ENCODE results near the gene CTNND2. TPM values are rescaled to one million over a fixed set of nuclear protein-coding genes. Genes with fewer than 3 reads are reported as not detected.
"Not testable (repeated sequence)": the region's sequence is repeated elsewhere in the genome, so short reads cannot be mapped to it uniquely, and the experiment has no call there.

Gene CTNND2
- polyA plus RNA-seq, 1 experiment = not detected

DNA sequence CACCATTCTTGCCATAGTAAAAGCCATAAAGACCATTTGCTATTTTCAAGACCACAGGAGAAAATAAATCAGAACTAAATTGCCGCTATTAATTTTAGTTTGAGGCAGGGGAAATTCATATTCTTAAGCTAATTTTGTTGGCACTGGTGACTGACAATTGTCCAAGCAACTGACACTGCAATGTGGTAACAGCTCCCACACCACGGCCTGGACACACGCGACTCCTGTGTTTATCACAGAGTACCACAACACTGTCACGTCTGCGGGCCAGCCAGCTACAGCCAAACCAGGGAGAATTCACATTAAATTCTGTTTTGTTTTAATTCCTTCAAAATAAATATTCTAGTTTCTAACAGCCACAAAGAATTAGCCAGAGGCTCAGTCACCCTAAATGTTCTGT is 481.9 kb downstream of the CTNND2 start:
- no peak for DNase-seq (ENCODE audit: low read depth, low spot score)
- TF ChIP-seq, protein P1, sequence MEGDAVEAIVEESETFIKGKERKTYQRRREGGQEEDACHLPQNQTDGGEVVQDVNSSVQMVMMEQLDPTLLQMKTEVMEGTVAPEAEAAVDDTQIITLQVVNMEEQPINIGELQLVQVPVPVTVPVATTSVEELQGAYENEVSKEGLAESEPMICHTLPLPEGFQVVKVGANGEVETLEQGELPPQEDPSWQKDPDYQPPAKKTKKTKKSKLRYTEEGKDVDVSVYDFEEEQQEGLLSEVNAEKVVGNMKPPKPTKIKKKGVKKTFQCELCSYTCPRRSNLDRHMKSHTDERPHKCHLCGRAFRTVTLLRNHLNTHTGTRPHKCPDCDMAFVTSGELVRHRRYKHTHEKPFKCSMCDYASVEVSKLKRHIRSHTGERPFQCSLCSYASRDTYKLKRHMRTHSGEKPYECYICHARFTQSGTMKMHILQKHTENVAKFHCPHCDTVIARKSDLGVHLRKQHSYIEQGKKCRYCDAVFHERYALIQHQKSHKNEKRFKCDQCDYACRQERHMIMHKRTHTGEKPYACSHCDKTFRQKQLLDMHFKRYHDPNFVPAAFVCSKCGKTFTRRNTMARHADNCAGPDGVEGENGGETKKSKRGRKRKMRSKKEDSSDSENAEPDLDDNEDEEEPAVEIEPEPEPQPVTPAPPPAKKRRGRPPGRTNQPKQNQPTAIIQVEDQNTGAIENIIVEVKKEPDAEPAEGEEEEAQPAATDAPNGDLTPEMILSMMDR (IDR thresholded peaks at IDR 0.05; ENCODE audit: low read depth, low read length) = no peak
- Histone ChIP-seq H3K4me3 (ENCODE audit: low read depth, low read length) (no peak overlapping the region), H3K27ac (ENCODE audit: low read depth, low read length) (no peak overlapping the region), H3K27me3 (ENCODE audit: control insufficient read depth, insufficient read depth, low read length) (no peaks in the 10 kb centered on the region), H3K9me3 (ENCODE audit: control insufficient read depth, insufficient read depth, low read length) (no peaks in the 10 kb centered on the region; the same call in 1 of the 2 replicates)
- CTCF ChIA-PET = no interaction called here
- POLR2A ChIA-PET = no interaction called here

DNA sequence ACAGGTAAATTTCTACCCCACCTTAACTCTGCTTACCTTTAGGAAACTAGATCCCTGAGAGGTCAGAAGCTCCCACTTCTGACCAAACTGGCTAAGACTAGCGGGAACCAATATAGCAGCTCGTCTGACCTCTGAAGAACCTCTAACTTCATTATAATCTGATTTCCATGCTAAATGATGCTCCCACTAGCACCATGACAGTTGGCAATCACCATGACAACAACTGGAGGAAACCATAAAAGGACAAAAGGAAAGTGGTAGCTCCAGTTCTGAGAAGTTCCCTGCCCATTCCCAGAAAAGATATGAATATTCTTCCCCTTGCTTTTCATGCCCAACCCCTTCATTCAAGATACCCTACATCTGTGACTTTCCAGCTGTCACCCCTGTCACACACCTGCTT is 483.3 kb downstream of the CTNND2 start:
- ChIA-PET CTCF (no interaction called here), POLR2A (no interaction called here)
- H3K27ac ChIP-seq (ENCODE audit: low read depth, low read length) = no peak overlapping the region
- DNase-seq (ENCODE audit: low read depth, low spot score) = no peak
- H3K9me3 ChIP-seq (ENCODE audit: control insufficient read depth, insufficient read depth, low read length) = no peaks in the 10 kb centered on the region; the same call in 1 of the 2 replicates
- no peak overlapping the region for H3K4me3 ChIP-seq (ENCODE audit: low read depth, low read length)
- no peaks in the 10 kb centered on the region for H3K27me3 ChIP-seq (ENCODE audit: control insufficient read depth, insufficient read depth, low read length)
- TF ChIP-seq, protein P1 (IDR thresholded peaks at IDR 0.05; ENCODE audit: low read depth, low read length) = no peak

DNA sequence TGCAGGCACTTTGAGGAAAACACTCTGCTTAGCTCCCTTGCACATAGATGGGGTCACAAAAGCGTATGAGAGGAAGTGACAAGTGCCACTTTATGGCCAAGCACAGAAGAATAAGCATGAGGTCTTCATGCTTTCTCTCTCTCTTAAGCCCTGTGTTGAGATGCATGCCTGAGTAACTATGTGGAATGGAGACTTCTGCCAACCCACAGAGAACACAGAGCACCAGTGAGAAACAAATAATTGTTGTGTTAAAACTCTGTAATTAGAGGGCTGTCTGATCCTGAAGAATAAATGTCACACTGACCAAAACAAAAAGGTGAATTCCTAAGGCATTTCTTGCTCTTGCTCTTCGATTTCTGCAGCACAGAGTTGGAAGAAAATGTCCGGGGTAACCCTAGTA is 488.5 kb downstream of the CTNND2 start:
- CTCF ChIA-PET = no interaction called here

DNA sequence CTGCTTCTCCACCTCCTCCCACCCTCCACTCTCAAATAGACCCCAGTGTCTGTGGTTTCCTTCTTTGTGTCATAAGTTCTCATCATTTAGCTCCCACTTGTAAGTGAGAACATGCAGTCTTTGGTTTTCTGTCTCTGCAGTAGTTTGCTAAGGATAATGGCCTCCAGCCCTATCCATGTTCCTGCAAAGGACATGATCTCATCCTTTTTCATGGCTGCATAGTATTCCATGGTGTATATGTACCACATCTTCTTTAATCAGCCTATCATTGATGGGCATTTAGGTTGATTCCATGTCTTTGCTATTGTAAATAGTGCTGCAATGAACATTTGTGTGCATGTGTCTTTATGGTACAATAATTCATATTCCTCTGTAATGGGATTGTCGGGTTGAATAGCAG is 489.5 kb downstream of the CTNND2 start:
- H3K27ac ChIP-seq (ENCODE audit: low read depth, low read length); H3K4me3 ChIP-seq (ENCODE audit: low read depth, low read length); CTCF ChIA-PET; POLR2A ChIA-PET; DNase-seq (ENCODE audit: low read depth, low spot score); H3K9me3 ChIP-seq (ENCODE audit: control insufficient read depth, insufficient read depth, low read length); H3K27me3 ChIP-seq (ENCODE audit: control insufficient read depth, insufficient read depth, low read length): not testable (repeated sequence)

More for the DNA sequence above, 488.5 kb downstream of the CTNND2 start:
- no peak for DNase-seq (ENCODE audit: low read depth, low spot score)
- H3K27me3 ChIP-seq (ENCODE audit: control insufficient read depth, insufficient read depth, low read length) = no peaks in the 10 kb centered on the region
- H3K9me3 ChIP-seq (ENCODE audit: control insufficient read depth, insufficient read depth, low read length) = no peaks in the 10 kb centered on the region; the same call in 1 of the 2 replicates
- TF ChIP-seq, protein P1 (IDR thresholded peaks at IDR 0.05; ENCODE audit: low read depth, low read length) = no peak
- no peak overlapping the region for H3K4me3 ChIP-seq (ENCODE audit: low read depth, low read length)
- H3K27ac ChIP-seq (ENCODE audit: low read depth, low read length) = no peak overlapping the region
- POLR2A ChIA-PET = no interaction called here

DNA sequence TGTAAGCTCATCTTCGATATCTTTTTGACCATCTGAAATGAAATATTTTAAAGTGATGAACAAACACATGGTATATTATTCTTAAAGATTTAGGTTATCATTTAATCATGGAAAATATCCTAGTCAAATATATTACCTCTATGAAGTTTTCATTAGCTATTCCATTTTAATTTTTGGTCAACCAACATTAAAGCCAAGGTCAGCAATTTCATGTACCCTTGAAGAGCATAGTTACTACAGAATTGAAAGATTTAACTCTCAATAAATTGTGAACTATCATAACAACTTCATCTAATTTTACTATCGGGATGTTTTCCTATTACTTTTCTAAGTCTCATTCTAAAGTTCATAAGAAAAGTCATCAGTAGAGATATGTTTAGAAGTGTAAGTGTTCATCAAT is 492.6 kb downstream of the CTNND2 start:
- CTCF ChIA-PET = no interaction called here
- DNase-seq (ENCODE audit: low read depth, low spot score) = no peak

More for the DNA sequence above, 492.6 kb downstream of the CTNND2 start:
- no peaks in the 10 kb centered on the region for H3K27me3 ChIP-seq (ENCODE audit: control insufficient read depth, insufficient read depth, low read length)
- POLR2A ChIA-PET = no interaction called here
- no peaks in the 10 kb centered on the region; the same call in 1 of the 2 replicates for H3K9me3 ChIP-seq (ENCODE audit: control insufficient read depth, insufficient read depth, low read length)
- no peak overlapping the region for H3K4me3 ChIP-seq (ENCODE audit: low read depth, low read length)
- no peak overlapping the region for H3K27ac ChIP-seq (ENCODE audit: low read depth, low read length)
- TF ChIP-seq, protein P1 (IDR thresholded peaks at IDR 0.05; ENCODE audit: low read depth, low read length) = no peak
